CD14-positive monocyte (primary cell): ENCODE results near the gene TEC. TPM values are rescaled to one million over a fixed set of nuclear protein-coding genes. Genes with fewer than 3 reads are reported as not detected.

Source experiments
- DNase-seq, 3 donors: peaks; one replicate each; pipeline ENCODE4 v3.0.0-alpha.2; 2011 to 2022
- H2AFZ ChIP-seq: 2 replicates; pipeline ENCODE4 v1.6.0; 2012; ENCODE audit warnings: mild to moderate bottlenecking, low read depth, low read length, inconsistent platforms; ENCODE audit not compliant: insufficient read depth, poor library complexity, severe bottlenecking
- H3K27ac ChIP-seq, 2 donors: 1 replicate in 1 of 2; 2 replicates in 1 of 2; pipeline ENCODE4 v1.5.1; 2012 to 2013; ENCODE audit warnings: low read length in 2 of 2, control low read depth in 1 of 2, inconsistent platforms in 1 of 2, low read depth in 1 of 2, mild to moderate bottlenecking in 1 of 2
- H3K27me3 ChIP-seq, 2 donors: one replicate each; pipeline versions ENCODE4 v1.6.0 to v1.6.1; 2011 to 2013; ENCODE audit warnings: low read length in 2 of 2; ENCODE audit not compliant: control insufficient read depth in 2 of 2, insufficient read depth in 2 of 2
- H3K36me3 ChIP-seq, 2 donors: replicated peaks in 1 of 2; 1 replicate in 1 of 2; 2 replicates in 1 of 2; pipeline versions ENCODE4 v1.5.1 to v1.6.1; 2012 to 2013; ENCODE audit warnings: low read length in 2 of 2, control low read depth in 1 of 2, inconsistent platforms in 1 of 2, mild to moderate bottlenecking in 1 of 2; ENCODE audit not compliant: insufficient read depth in 2 of 2, control insufficient read depth in 1 of 2
- H3K4me1 ChIP-seq, 2 donors: 1 replicate in 1 of 2; 2 replicates in 1 of 2; pipeline versions ENCODE4 v1.5.1 to v1.6.1; 2012 to 2013; ENCODE audit warnings: low read length in 2 of 2, control low read depth in 1 of 2, inconsistent platforms in 1 of 2, mild to moderate bottlenecking in 1 of 2, moderate library complexity in 1 of 2; ENCODE audit not compliant: insufficient read depth in 2 of 2, control insufficient read depth in 1 of 2
- H3K4me2 ChIP-seq: replicated peaks from 2 replicates; pipeline ENCODE3; 2012; ENCODE audit warnings: low read length, moderate library complexity, mild to moderate bottlenecking; ENCODE audit not compliant: poor library complexity, severe bottlenecking; ENCODE audit errors: extremely low read depth
- H3K4me3 ChIP-seq, 3 experiments: fragments of 200-600 bp in 1 of 3; sonication (generic) in 1 of 3; replicated peaks in 1 of 3; 1 replicate in 2 of 3; 2 replicates in 1 of 3; pipeline ENCODE4 v1.5.1; 2011 to 2013; ENCODE audit warnings: low read length in 3 of 3, mild to moderate bottlenecking in 3 of 3, control low read depth in 2 of 3, low read depth in 2 of 3, inconsistent platforms in 1 of 3, moderate library complexity in 1 of 3
- H3K79me2 ChIP-seq: 2 replicates; pipeline ENCODE4 v1.6.0; 2012; ENCODE audit warnings: mild to moderate bottlenecking, control low read depth, inconsistent platforms, low read length, moderate library complexity; ENCODE audit not compliant: insufficient read depth
- H3K9ac ChIP-seq: 2 replicates; pipeline ENCODE4 v1.6.0; 2017; ENCODE audit warnings: low read length, mild to moderate bottlenecking; ENCODE audit not compliant: insufficient read depth, poor library complexity, severe bottlenecking
- H3K9me3 ChIP-seq, 2 donors: replicated peaks in 1 of 2; 1 replicate in 1 of 2; 2 replicates in 1 of 2; pipeline versions ENCODE4 v1.5.1 to v1.6.1; 2012 to 2013; ENCODE audit warnings: low read length in 2 of 2, control low read depth in 1 of 2; ENCODE audit not compliant: control insufficient read depth in 1 of 2, insufficient read depth in 1 of 2
- H4K20me1 ChIP-seq: 2 replicates; pipeline ENCODE4 v1.6.0; 2012; ENCODE audit warnings: mild to moderate bottlenecking, low read length, control low read depth, moderate library complexity; ENCODE audit not compliant: insufficient read depth
- H3K27ac Mint-ChIP-seq, 7 donors: one replicate each; pipeline ENCODE4 v1.8.0; 2020; ENCODE audit warnings: mild to moderate bottlenecking in 7 of 7, mixed read lengths in 7 of 7, moderate library complexity in 6 of 7, inconsistent platforms in 2 of 7
- H3K27me3 Mint-ChIP-seq, 3 donors: one replicate each; pipeline ENCODE4 v1.8.0; 2021 to 2022; ENCODE audit warnings: low read depth in 3 of 3, mild to moderate bottlenecking in 3 of 3, mixed read lengths in 3 of 3, moderate library complexity in 3 of 3, inconsistent platforms in 1 of 3
- H3K36me3 Mint-ChIP-seq, 2 donors: one replicate each; pipeline ENCODE4 v1.8.0; 2020; ENCODE audit warnings: mixed read lengths in 2 of 2, inconsistent platforms in 1 of 2, mild to moderate bottlenecking in 1 of 2
- H3K4me1 Mint-ChIP-seq: one replicate; pipeline ENCODE4 v1.8.0; 2020; ENCODE audit warnings: mild to moderate bottlenecking, mixed read lengths
- H3K4me3 Mint-ChIP-seq, 2 donors: one replicate each; pipeline ENCODE4 v1.8.0; 2020; ENCODE audit warnings: mild to moderate bottlenecking in 2 of 2, mixed read lengths in 2 of 2, moderate library complexity in 1 of 2
- H3K9me3 Mint-ChIP-seq, 7 donors: one replicate each; pipeline ENCODE4 v1.8.0; 2020 to 2022; ENCODE audit warnings: mixed read lengths in 7 of 7, mild to moderate bottlenecking in 6 of 7, moderate library complexity in 6 of 7, inconsistent platforms in 2 of 7
- WGBS: methylation state at CpG from one replicate; pipeline ENCODE4 v1.1.5; 2013; ENCODE audit warnings: missing lambda C conversion rate; ENCODE audit not compliant: insufficient coverage; 5-methylcytosine and 5-hydroxymethylcytosine counted together
- intact Hi-C, 2 donors: fragments of 100-400 bp; cut with micrococcal nuclease; formaldehyde crosslinking; loops; one replicate each; pipeline versions ENCODE4 v1.15.0 to v1.15.1; 2023
- polyA plus RNA-seq, 3 donors: library from polyadenylated mRNA; depleted of rRNA in 1 of 3; unstranded in 2 of 3; stranded (reverse) in 1 of 3; fragments of 300-500 nt in 2 of 3; fragments of >200 nt in 1 of 3; fragmentation: Illumina TruSeq in 2 of 3; gene quantifications; 1 replicate in 2 of 3; 2 replicates in 1 of 3; pipeline ENCODE4 v1.2.3, GENCODE V29; 2012 to 2021
- TF ChIP-seq, protein P1 (sequence below): fragments of 200-600 bp; IDR thresholded peaks from one replicate; pipeline ENCODE4 v1.8.0; 2022; ENCODE audit warnings: antibody characterized with exemption, mild to moderate bottlenecking

Gene TEC
- polyA plus RNA-seq, 3 donors = 0.30 to 2.5 (median 0.73) TPM

GRCh38 chr4:48093991-48094416 is 175.6 kb downstream of the TEC start:
- Mint-ChIP-seq H3K4me3 (no peak overlapping the region), H3K27ac (no peak overlapping the region), H3K36me3 (no peaks in the 10 kb centered on the region), H3K9me3 (no peaks in the 10 kb centered on the region), H3K27me3 (peaks cover 0 to 2% (median 0%) of the 10 kb centered on the region in 3 donors), H3K4me1 (no peaks in the 10 kb centered on the region)
- intact Hi-C loops = no loop called here
- Histone ChIP-seq H3K9ac (no peak overlapping the region), H3K36me3 (no peaks in the 10 kb centered on the region), H4K20me1 (no peaks in the 10 kb centered on the region), H3K4me3 (no peak overlapping the region), H3K4me1 (no peaks in the 10 kb centered on the region), H3K79me2 (no peaks in the 10 kb centered on the region), H3K4me2 (no peak overlapping the region), H3K27ac (no peak overlapping the region), H3K27me3 (no peaks in the 10 kb centered on the region), H2AFZ (no peak overlapping the region), H3K9me3 (no peaks in the 10 kb centered on the region)
- no peak for DNase-seq
- TF ChIP-seq, protein P1, sequence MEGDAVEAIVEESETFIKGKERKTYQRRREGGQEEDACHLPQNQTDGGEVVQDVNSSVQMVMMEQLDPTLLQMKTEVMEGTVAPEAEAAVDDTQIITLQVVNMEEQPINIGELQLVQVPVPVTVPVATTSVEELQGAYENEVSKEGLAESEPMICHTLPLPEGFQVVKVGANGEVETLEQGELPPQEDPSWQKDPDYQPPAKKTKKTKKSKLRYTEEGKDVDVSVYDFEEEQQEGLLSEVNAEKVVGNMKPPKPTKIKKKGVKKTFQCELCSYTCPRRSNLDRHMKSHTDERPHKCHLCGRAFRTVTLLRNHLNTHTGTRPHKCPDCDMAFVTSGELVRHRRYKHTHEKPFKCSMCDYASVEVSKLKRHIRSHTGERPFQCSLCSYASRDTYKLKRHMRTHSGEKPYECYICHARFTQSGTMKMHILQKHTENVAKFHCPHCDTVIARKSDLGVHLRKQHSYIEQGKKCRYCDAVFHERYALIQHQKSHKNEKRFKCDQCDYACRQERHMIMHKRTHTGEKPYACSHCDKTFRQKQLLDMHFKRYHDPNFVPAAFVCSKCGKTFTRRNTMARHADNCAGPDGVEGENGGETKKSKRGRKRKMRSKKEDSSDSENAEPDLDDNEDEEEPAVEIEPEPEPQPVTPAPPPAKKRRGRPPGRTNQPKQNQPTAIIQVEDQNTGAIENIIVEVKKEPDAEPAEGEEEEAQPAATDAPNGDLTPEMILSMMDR = no peak
- WGBS = 86% methylated on average over 1 of the region's 3 CpGs

- no peaks in the 10 kb centered on the region for H3K4me1 Mint-ChIP-seq
- Histone ChIP-seq H3K9me3 (no peaks in the 10 kb centered on the region), H3K4me3 (no peak overlapping the region), H2AFZ (no peak overlapping the region), H3K79me2 (no peaks in the 10 kb centered on the region), H3K4me1 (no peaks in the 10 kb centered on the region), H4K20me1 (no peaks in the 10 kb centered on the region), H3K4me2 (no peak overlapping the region), H3K9ac (no peak overlapping the region), H3K27me3 (no peaks in the 10 kb centered on the region), H3K36me3 (no peaks in the 10 kb centered on the region), H3K27ac (no peak overlapping the region)
- H3K36me3 Mint-ChIP-seq = no peaks in the 10 kb centered on the region
- 100% methylated on average over 2 of the region's 5 CpGs for WGBS
- TF ChIP-seq, protein P1 = no peak
- H3K27me3 Mint-ChIP-seq = no peaks in the 10 kb centered on the region
- no peak overlapping the region for H3K27ac Mint-ChIP-seq
- H3K4me3 Mint-ChIP-seq = no peak overlapping the region
- intact Hi-C loops = no loop called here
- no peak for DNase-seq
- no peaks in the 10 kb centered on the region for H3K9me3 Mint-ChIP-seq
Observed at GRCh38 chr4:48090621-48091020, 179.0 kb downstream of the TEC start.
